ENCODE data around the gene IL10RB.

The IL10RB gene

GRCh38 chr21:33267250-33267649, 1.1 kb downstream of the IL10RB start:
- no peak for DNase-seq (ENCODE audit: low read depth)

- no peak for DNase-seq (ENCODE audit: low read depth)
These were observed 2.2 kb downstream of the IL10RB start for GRCh38 chr21:33268393-33268736.

- no peak for DNase-seq (ENCODE audit: low read depth)
These were observed 2.7 kb downstream of the IL10RB start for GRCh38 chr21:33268737-33269441.

GRCh38 chr21:33270986-33271385, 4.8 kb downstream of the IL10RB start:
- DNase-seq (ENCODE audit: low read depth) = no peak

- no peak for DNase-seq (ENCODE audit: low read depth)
These were observed 6.9 kb downstream of the IL10RB start for GRCh38 chr21:33273044-33273443.

GRCh38 chr21:33278721-33279120, 12.6 kb downstream of the IL10RB start:
- DNase-seq (ENCODE audit: low read depth) = no peak

GRCh38 chr21:33279330-33279820, 13.2 kb downstream of the IL10RB start:
- DNase-seq (ENCODE audit: low read depth) = no peak

- no peak for DNase-seq (ENCODE audit: low read depth)
These were observed 15.0 kb downstream of the IL10RB start for GRCh38 chr21:33281096-33281652.

GRCh38 chr21:33283203-33283602, 17.0 kb downstream of the IL10RB start:
- no peak for DNase-seq (ENCODE audit: low read depth)

GRCh38 chr21:33286076-33286475, 19.9 kb downstream of the IL10RB start:
- DNase-seq (ENCODE audit: low read depth) = no peak

- no peak for DNase-seq (ENCODE audit: low read depth)
These were observed 20.7 kb downstream of the IL10RB start for GRCh38 chr21:33286600-33287456.

- DNase-seq (ENCODE audit: low read depth) = no peak
These were observed 23.1 kb downstream of the IL10RB start for GRCh38 chr21:33289199-33289819.

GRCh38 chr21:33290441-33290840, 24.3 kb downstream of the IL10RB start:
- DNase-seq (ENCODE audit: low read depth) = no peak

- DNase-seq (ENCODE audit: low read depth) = no peak
These were observed 25.5 kb downstream of the IL10RB start for GRCh38 chr21:33291686-33292085.

GRCh38 chr21:33292724-33293123, 26.6 kb downstream of the IL10RB start:
- no peak for DNase-seq (ENCODE audit: low read depth)

GRCh38 chr21:33293136-33293535, 27.0 kb downstream of the IL10RB start:
- DNase-seq (ENCODE audit: low read depth) = no peak

GRCh38 chr21:33293811-33294216, 27.6 kb downstream of the IL10RB start:
- DNase-seq (ENCODE audit: low read depth) = no peak

- DNase-seq (ENCODE audit: low read depth) = no peak
These were observed 30.0 kb downstream of the IL10RB start for GRCh38 chr21:33296156-33296555.

GRCh38 chr21:33299181-33299752, 33.1 kb downstream of the IL10RB start:
- peak; percentile 26 for DNase-seq (ENCODE audit: low read depth)

- DNase-seq (ENCODE audit: low read depth) = no peak
These were observed 34.8 kb downstream of the IL10RB start for GRCh38 chr21:33300701-33301631.

GRCh38 chr21:33301632-33302002, 35.5 kb downstream of the IL10RB start:
- no peak for DNase-seq (ENCODE audit: low read depth)

Measured in activated T-cell treated with anti-CD3 and anti-CD28 coated beads for 24 hours (primary cell).